ENCODE results near the gene FABP1.

Gene FABP1

DNA sequence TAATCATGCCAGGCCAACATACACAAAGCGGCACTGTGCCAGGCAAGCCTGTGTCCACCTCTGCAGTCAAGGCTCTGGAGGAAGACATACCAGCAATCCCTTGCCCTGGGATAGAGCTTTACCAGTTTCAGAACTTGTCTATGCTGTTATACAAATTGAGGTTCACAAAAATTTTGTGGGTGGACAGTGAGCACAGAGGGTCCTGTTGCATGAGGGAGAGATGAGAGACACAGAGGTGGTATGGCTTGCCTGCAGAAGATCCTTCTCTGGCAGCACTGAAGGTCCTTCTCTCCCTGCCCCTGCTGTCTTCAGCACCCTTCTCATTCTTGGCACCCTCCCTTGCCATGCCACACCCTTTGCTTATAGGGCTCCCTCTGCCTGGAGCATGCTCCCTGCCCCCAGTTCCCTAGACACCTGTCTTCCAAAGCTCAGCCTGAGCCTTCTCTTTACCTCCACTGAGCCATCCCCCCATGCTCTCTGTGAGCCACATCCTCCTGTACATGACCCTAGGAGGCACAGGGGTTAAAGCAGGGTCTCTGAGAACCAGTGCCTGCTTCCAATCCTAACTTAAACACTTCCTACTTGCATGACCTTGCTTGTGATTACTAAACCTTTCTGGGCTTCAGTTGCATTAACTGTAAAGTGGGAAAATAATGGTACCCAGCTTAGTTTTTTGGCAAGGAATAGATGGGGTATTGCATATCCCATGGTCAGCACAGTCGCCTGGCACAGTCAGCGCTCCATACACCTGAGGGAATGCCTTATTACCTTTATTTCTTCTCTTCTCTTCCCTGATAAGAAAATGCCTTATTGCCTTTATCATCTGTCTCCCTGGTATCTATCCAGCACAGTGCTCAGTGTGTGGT lies 857 bp downstream of the FABP1 start:
- Mint-ChIP-seq H3K27ac (no peak overlapping the region), H3K27me3 (peaks cover 2% of the 10 kb centered on the region), H3K9me3 (no peaks in the 10 kb centered on the region), H3K4me3 (no peak overlapping the region), H3K4me1 (no peaks in the 10 kb centered on the region), H3K36me3 (ENCODE audit: low read depth) (no peaks in the 10 kb centered on the region)
- no peak for ATAC-seq
- DNase-seq, result no peak

DNA sequence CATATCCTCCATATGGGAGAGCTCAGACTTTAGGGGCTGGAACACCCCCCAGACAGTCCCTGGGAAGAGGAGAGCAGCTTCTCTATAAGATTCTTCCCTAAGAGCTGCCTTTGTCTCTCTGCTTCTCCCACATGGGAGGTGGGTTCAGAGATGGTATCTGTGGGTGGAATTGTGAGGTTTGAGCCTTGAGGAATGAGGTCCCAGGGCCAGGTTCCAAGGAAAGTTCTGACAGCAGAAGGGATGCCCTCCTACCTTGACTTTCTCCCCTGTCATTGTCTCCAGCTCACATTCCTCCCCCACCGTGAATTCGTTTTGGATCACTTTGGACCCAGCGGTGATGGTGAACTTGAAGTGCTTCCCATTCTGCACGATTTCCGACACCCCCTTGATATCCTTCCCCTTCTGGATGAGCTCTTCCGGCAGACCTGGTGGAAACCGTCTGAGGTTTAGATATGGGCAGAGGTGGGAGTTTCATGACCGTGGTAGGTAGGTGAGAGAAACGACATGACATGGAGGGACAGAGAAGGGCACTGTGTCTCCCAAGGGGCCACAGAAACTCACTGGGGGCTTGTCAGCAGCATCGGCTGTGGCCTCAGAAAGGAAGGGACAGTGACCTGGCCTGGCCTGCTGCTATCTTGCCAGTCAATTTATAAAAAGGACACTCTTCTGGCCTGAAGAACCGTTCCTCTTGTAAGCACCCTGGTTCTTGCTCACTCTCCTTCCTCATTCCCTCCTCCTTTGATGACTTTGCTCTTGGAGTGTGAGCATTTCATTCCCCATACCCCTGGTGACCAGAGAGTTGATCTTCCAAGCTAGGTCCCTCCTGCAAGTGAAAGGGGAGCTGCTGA lies 1.7 kb downstream of the FABP1 start:
- no peak for ATAC-seq
- no peak overlapping the region for H3K4me3 Mint-ChIP-seq
- H3K27me3 Mint-ChIP-seq, result peaks cover 5% of the 10 kb centered on the region
- H3K9me3 Mint-ChIP-seq, result no peaks in the 10 kb centered on the region
- DNase-seq, result no peak
- H3K27ac Mint-ChIP-seq, result no peak overlapping the region
- H3K36me3 Mint-ChIP-seq (ENCODE audit: low read depth), result no peaks in the 10 kb centered on the region
- no peaks in the 10 kb centered on the region for H3K4me1 Mint-ChIP-seq

DNA sequence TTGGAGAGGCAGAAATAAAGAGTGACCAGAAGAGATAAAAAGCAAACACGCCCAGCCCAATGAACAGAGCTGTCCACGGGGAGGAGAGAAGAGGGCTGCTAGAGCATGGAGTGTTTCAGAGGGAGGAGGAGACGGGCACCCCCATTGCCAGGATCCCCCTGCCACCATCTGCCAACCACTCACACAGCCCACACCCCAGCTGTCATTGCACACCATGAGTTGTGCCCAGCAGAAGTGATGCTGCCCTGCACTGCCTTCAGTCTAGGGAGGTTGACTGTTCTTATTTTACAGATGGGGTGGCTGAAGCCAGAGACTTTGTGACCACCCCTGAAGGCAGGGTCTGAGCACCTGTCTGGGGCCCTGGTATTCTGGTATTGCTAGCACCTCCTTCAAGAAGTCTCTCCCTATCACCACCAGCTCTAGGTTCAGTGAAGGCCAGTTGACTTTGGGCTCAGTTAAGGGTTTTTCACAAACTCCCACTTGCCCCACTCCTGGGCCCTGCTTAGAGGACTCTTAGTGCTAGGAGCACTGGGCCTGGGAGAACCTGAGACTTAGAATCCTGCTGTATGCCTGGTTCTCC lies 2.4 kb downstream of the FABP1 start:
- no peaks in the 10 kb centered on the region for H3K36me3 Mint-ChIP-seq (ENCODE audit: low read depth)
- no peaks in the 10 kb centered on the region for H3K4me1 Mint-ChIP-seq
- H3K9me3 Mint-ChIP-seq, result no peaks in the 10 kb centered on the region
- peaks cover 5% of the 10 kb centered on the region for H3K27me3 Mint-ChIP-seq
- H3K4me3 Mint-ChIP-seq, result no peak overlapping the region
- ATAC-seq (no peak), DNase-seq (no peak)
- H3K27ac Mint-ChIP-seq, result no peak overlapping the region

DNA sequence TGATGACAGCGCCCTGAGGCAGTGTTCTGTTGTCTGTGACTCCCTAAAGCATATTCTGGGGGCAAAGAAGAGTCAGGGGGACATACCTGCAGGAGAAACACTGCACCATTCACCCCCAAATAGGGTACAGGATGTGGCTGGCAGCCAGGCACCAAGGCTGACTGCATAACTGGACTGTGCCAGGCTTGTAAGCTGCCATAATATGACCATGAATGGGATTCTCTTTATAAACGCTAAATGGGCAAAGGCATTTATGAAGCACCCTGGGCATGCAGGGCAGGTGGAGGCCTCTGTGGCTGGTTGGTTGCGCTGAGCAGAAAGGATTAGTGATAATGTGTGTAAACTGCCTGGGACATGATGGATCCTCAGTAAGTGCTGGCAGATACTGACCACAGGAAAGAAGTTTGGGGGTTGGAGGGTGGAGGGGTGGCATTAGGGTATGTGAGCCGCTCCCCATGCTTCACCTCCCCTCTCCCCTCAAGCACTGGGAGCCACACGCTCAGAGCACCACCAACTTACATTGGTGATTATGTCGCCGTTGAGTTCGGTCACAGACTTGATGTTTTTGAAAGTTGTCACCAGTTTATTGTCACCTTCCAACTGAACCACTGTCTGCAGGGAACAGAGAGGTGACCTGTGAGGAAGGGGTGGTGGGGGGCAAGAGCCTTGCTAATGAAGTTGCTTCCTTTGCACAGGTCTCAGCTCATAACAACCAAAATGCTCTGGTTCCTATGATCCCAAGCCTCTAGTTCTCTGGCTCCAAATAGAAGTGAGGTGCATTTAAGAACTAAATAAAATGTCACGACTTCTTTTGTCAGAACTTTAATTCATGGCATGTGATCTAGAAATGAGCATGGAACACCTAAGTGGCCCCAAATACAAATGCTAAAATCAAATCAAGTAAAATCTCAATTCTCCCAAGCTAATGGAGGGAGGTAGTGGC lies 3.6 kb downstream of the FABP1 start:
- peaks cover 5% of the 10 kb centered on the region for H3K27me3 Mint-ChIP-seq
- H3K36me3 Mint-ChIP-seq (ENCODE audit: low read depth), result no peaks in the 10 kb centered on the region
- no peaks in the 10 kb centered on the region for H3K9me3 Mint-ChIP-seq
- H3K4me1 Mint-ChIP-seq, result no peaks in the 10 kb centered on the region
- H3K27ac Mint-ChIP-seq, result no peak overlapping the region
- DNase-seq (no peak), ATAC-seq (no peak)
- H3K4me3 Mint-ChIP-seq, result no peak overlapping the region

DNA sequence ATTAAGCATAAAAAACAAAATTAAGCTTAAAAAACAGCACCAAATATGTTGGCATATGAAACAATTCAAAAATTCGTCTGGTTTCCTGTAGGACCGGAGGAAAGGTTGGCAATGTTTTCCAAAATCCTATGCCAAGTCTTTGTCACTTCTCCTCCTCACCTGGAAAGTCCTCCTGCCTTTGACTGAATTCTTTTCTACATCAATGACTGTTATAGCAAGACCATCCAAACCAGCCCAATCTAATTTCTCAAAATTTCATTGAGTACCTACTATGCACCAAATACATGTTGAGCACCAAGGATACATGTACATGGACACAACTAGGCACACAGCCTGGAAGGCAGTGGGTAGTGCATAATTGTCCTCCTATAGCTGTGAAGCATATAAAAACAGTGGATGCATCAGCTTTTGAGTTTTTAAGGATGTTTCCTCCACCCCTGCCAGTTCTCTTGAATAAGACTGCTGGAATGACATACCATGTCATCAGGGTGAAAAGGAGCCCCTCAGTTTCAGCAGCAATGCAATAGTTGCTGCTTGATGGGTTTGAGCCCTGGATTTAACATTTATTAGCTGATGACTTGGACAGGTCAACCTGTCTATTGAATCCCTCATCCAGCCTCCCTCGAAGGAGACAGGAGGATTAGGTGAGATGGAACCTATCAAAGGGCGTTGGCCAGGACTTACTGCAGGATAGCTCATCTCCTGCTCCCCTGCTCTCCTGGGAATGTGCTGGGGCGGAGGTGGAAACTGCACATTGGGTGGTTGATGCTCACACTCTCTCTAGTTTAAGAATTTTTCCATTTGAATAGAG lies 4.5 kb downstream of the FABP1 start:
- no peaks in the 10 kb centered on the region for H3K36me3 Mint-ChIP-seq (ENCODE audit: low read depth)
- peaks cover 7% of the 10 kb centered on the region for H3K27me3 Mint-ChIP-seq
- no peak overlapping the region for H3K4me3 Mint-ChIP-seq
- no peak for ATAC-seq
- H3K27ac Mint-ChIP-seq, result no peak overlapping the region
- no peak for DNase-seq
- H3K9me3 Mint-ChIP-seq, result no peaks in the 10 kb centered on the region
- no peaks in the 10 kb centered on the region for H3K4me1 Mint-ChIP-seq

DNA sequence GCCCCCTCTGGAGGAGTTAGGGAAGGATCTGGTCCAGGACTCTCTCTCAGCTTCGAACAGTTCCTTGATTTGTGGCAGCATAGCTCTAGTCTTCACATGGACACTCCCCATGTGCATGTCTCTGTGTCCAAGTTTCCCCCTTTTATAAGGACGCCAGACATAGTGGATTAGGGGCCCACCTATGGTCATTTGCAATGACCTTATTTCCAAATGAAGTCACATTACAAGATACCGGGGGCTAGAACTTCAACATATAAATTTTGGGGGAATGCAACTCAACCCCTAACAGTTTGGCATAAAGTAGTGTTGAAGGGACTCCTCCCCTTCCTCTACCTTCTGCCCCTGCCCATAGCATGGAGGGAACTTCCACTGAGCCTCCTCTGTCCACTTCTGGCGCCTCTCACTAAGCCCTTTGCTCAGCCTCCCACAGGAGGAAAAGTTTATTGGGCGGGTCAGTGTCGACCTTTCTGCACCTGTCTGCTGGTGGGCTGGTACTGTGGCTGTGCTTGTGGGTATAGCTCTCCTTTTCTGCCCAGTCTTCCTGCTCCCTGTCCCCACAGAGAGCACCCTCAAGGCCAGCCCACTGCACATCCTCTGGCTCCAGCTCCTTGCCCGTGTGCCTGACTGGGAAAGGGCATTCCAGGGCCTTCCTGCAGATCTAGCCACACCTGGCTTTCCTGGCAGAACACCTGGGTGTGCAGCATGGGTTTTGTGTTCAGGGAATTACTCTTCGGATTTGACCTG lies 5.5 kb downstream of the FABP1 start:
- H3K9me3 Mint-ChIP-seq, result no peaks in the 10 kb centered on the region
- H3K4me1 Mint-ChIP-seq, result no peaks in the 10 kb centered on the region
- DNase-seq, result no peak
- H3K27me3 Mint-ChIP-seq, result peaks cover 7% of the 10 kb centered on the region
- no peak overlapping the region for H3K27ac Mint-ChIP-seq
- H3K4me3 Mint-ChIP-seq, result no peak overlapping the region
- ATAC-seq, result no peak
- no peaks in the 10 kb centered on the region for H3K36me3 Mint-ChIP-seq (ENCODE audit: low read depth)

DNA sequence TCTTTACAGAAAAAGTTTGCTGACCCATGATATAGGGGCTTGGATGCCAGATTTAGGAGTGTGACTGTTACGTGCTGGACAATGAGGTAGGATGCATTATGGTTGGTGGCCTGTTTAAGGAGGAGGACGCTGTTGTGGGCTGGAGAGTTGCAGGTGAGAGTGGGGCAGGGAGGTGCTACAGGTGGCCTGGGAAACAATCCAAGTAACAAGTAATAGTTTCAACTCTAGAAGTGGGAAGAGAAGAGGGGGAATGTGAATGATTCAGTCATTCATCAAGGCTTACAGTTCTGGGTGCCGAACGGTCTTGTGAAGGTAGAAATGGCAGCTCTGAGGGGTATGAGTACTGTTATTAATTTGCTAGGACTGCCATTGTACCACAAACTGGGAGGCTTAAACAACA lies 6.2 kb downstream of the FABP1 start:
- DNase-seq (no peak), ATAC-seq (no peak)
- no peaks in the 10 kb centered on the region for H3K4me1 Mint-ChIP-seq
- no peaks in the 10 kb centered on the region for H3K9me3 Mint-ChIP-seq
- H3K27me3 Mint-ChIP-seq, result peaks cover 7% of the 10 kb centered on the region
- no peak overlapping the region for H3K4me3 Mint-ChIP-seq
- no peak overlapping the region for H3K27ac Mint-ChIP-seq
- no peaks in the 10 kb centered on the region for H3K36me3 Mint-ChIP-seq (ENCODE audit: low read depth)

DNA sequence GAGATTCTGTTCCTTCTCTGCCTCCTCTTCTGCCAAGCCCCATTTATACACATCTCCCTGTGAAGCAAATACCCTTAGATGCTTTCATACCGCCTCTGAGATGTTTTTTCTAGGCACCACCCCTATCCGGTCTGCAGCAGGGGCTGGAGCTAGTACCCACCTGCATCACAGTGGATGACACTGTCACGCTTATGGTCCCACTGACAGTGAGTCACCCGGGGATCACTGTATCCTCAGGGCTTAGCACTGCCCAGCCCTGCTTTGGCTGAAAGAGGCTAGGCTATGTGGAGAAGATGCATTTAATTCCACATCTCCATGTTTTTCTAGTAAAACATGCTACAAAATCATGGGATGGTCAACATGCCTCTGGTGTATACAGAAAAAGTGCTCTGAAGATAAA lies 9.9 kb downstream of the FABP1 start:
- no peak for ATAC-seq
- DNase-seq, result no peak
- Mint-ChIP-seq H3K27ac (no peak overlapping the region), H3K4me3 (no peak overlapping the region), H3K9me3 (no peaks in the 10 kb centered on the region), H3K36me3 (ENCODE audit: low read depth) (no peaks in the 10 kb centered on the region), H3K27me3 (peaks cover 5% of the 10 kb centered on the region), H3K4me1 (no peaks in the 10 kb centered on the region)

DNA sequence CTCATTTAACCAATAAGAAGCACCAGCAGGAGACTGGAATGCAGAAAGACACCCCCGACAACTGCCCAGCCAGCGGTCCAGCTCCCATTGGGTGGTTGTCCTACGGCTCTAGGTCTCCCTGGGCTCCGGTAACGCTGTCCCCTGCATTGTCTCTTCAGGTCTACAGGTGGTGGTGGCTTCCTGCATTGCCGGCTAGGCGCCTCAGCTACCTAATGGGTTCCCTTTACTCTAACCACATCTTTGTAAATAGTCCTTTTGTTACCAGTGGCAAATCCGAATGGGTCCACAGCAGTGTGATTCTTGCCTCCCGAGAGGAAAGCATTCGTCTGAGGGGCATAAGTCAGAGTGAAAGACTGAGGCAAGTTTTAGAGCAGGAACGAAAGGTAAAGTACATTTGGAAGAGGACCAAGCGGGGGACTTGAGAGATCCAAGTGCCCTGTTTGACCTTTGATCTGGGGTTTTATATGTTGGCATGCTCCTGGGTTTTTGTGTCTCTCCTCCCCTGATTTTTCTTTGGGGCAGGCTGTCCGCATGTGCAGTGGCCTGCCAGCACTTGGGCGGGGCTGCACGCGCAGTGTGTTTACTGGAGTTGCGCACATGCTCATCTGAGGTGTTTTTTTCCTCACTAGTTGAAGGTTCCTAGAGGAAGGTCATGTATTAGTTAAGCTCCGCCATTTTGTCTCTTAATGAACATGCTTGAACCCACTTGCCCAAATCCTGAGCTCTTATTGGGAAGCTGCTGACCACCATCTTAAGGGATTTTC lies 11.0 kb downstream of the FABP1 start:
- H3K9me3 Mint-ChIP-seq, result no peaks in the 10 kb centered on the region
- DNase-seq (no peak), ATAC-seq (no peak)
- H3K36me3 Mint-ChIP-seq (ENCODE audit: low read depth), result no peaks in the 10 kb centered on the region
- no peaks in the 10 kb centered on the region for H3K4me1 Mint-ChIP-seq
- H3K4me3 Mint-ChIP-seq, result no peak overlapping the region
- peaks cover 5% of the 10 kb centered on the region for H3K27me3 Mint-ChIP-seq
- H3K27ac Mint-ChIP-seq, result no peak overlapping the region

DNA sequence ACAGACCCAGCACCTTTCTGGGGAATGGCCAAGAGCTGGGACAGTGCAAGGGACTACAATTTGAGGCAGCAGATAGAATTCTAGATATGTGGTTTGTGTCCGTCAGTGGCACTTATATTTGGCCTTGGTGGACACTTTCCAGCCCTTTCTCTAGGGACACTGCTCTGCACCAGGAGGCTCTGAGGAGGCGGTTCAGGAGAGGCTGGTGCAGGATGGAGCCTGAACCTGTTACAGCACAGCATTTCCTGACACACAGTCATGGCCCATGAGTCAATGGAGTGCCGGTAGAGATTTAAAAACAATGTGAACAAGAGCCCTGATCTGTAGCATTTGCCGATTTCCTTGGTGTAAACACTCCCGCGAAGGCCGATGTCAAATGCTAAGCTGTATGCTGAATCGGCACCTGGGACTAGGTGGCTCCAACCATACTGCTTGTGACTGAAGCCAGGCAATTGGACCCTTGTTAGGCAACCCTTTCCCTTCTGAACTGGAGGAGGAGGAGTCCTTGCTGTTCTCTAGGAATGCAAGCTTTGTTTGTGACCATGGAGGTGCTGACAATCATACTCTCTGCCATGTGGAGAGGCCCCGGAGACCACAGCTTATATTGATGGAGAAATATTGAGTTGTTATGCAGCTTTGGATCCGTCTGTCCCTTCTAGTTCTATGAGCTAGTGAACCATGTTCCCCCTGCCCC lies 11.9 kb downstream of the FABP1 start:
- Mint-ChIP-seq H3K27ac (no peak overlapping the region), H3K9me3 (no peaks in the 10 kb centered on the region), H3K4me1 (no peaks in the 10 kb centered on the region), H3K36me3 (ENCODE audit: low read depth) (no peaks in the 10 kb centered on the region), H3K4me3 (no peak overlapping the region), H3K27me3 (peaks cover 2% of the 10 kb centered on the region)
- DNase-seq (no peak), ATAC-seq (no peak)

DNA sequence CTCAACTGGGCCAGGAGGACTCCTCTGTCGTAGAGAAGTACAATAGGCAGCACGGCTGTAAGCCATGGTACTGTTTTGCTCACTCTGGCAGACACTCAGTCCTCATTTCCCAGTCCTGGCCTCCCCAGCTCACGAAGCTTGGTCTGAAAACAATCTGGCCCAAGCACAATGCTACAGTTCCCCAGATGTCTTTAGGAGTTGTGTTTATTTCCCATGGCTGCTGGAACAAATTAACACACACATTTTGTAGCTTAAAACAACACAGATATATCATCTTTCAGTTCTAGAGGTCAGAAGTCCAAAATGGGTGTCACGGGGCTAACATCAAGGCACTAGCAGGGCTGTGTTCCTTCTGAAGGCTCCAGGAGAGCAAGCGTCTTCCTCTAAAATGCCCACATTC lies 13.0 kb downstream of the FABP1 start:
- Mint-ChIP-seq H3K27ac (no peak overlapping the region), H3K9me3 (no peaks in the 10 kb centered on the region), H3K4me1 (no peaks in the 10 kb centered on the region), H3K36me3 (ENCODE audit: low read depth) (no peaks in the 10 kb centered on the region), H3K4me3 (no peak overlapping the region), H3K27me3 (peaks cover 2% of the 10 kb centered on the region)
- no peak for DNase-seq
- ATAC-seq, result no peak

DNA sequence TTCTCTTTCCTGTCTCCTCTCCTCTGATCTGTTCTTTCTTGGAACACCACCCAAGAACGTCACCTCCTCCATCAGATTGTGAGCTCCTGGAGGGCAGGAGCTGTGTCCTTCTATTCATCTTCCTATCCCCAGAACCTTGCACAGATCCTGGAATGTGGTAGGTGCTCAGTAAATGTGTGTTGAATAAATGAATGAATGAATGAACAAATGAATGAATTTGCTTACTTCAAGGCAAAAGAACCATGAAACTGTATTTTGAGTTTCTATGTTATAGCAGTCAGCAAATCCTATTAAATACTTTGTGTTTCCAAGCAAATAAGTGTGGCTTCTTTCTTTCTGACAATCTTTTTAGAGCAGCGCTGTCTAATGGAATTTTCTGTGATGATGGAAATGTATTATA lies 14.8 kb downstream of the FABP1 start:
- H3K9me3 Mint-ChIP-seq, result no peaks in the 10 kb centered on the region
- H3K27ac Mint-ChIP-seq, result no peak overlapping the region
- H3K27me3 Mint-ChIP-seq, result no peaks in the 10 kb centered on the region
- DNase-seq (no peak), ATAC-seq (no peak)
- no peak overlapping the region for H3K4me3 Mint-ChIP-seq
- no peaks in the 10 kb centered on the region for H3K4me1 Mint-ChIP-seq
- no peaks in the 10 kb centered on the region for H3K36me3 Mint-ChIP-seq (ENCODE audit: low read depth)
